ENCODE results near the gene NELFB. TPM values are rescaled to one million over a fixed set of nuclear protein-coding genes. Genes with fewer than 3 reads are reported as not detected.

Gene NELFB
- total and polyA plus RNA-seq, 10 donors: 26.6 to 49.7 (median 38.7) TPM

DNA sequence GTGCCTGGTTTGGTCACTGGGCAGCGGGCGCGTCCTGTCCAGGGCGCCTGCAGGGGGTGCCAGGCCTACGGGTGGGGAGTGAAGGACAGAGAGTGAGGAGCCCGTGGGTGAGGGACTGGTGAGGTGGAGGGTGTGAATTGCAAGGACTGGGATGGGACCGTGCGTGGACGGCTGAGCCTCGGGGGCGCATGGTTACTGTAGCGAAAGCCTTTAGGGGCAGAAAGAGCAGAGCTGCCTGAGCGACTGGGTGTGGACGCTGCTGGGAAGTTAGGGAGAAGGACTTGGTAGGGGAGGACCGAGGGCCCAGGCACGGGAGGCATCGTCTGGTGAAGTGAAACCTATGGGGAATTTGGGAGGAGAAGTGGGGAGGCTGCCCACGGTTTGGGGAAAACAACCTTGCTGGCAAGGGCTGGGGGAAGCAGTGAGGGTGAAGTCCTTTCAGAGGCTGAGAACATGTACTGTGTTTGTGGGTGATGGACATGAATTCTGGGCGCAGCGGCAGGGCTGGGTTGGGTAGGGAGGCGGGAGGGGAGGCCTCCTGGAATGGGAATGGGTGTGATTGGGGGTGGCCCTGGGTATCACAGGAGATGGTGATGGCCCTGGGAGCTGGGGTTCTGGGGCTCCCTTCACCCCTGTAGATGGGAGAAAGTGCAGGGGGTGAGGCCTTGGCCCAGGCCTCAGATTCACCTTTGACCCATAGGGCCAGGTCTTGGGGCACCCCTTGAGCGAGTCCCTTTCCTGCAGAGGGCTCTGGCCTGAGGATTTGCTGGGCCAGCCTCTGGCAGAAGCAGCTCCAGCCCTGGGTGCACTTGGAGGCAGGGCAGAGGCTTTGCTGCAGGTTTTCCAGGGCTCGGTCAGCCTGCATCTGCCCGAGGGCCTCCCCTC lies 20.7 kb downstream of the NELFB start:
- Histone ChIP-seq H3K27ac (peak overlapping the region in 7 of 8 donors; percentile 84 to 95 (median 93)), H3K9me3 (no peaks in the 10 kb centered on the region), H3K36me3 (peaks cover 0 to 54% (median 38%) of the 10 kb centered on the region in 6 donors), H3K4me3 (no peak overlapping the region), H3K4me1 (peaks cover 8 to 93% (median 63%) of the 10 kb centered on the region in 6 donors), H3K27me3 (replicated peaks in 1 of 7) (no peaks in the 10 kb centered on the region)
- TF ChIP-seq POLR2A (IDR thresholded peaks at IDR 0.05) (no peak), POLR2AphosphoS5 (IDR thresholded peaks at IDR 0.05) (peak; percentile 5 to 46 (median 6))
- peak; percentile 75 for DNase-seq
- intact Hi-C loops (cut with DNase I; ENCODE audit: low total_unique reads): no loop called here
- 75 to 82% (median 78%) methylated on average over 22 to 24 of the region's 24 CpGs for WGBS, 5 donors

DNA sequence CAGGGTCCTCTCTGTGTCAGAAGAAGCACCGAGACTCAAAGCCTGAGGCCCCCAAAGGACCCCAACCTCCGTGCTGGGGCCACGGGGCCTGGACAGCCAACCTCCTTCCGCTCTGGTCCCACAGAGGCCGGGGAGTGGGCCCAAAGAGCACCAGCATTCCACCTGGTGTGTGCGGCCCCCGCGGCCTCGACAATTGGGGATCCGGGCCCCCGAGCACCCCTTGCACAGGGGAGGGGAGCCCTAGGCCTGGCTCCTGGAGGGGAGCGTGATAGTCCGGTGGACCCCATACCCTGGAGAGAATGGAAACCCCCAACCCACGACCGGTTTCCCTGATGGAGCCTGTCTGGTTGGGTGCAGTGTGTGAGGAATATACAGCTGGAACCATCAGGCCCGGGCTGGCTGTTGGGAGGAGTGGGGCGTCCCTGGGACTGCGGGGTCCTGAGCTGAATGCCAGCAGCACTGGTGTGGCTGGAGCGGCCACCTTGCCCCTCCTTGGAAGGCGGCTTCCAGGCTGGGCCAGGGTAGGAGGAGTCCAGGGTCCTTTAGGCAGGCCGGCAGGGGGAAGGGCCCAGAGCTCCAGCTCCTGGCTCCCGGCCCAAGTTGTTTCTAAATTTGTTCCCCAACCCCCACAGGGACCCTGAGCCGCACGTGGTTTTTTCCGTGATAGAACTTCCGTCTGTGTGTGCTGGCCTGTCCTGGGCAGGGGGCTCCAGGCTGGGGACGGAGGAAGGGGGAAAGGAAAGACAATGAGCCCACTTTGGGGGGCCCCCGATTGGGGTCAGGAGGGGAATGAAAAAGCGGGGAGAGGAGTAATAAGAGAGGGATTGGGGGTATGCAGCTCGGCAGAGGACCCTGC lies 21.6 kb downstream of the NELFB start:
- no peaks in the 10 kb centered on the region for H3K27me3 ChIP-seq (replicated peaks in 1 of 7)
- peaks cover 0 to 56% (median 35%) of the 10 kb centered on the region in 6 donors for H3K36me3 ChIP-seq
- H3K4me1 ChIP-seq: peaks cover 8 to 93% (median 66%) of the 10 kb centered on the region in 6 donors
- peak; percentile 83 for DNase-seq
- peak overlapping the region; percentile 84 to 95 (median 92) for H3K27ac ChIP-seq
- intact Hi-C loops (cut with DNase I; ENCODE audit: low total_unique reads): no loop called here
- 40 to 48% (median 43%) methylated on average over 24 to 30 of the region's 30 CpGs for WGBS, 5 donors
- peak overlapping the region; percentile 54 to 91 (median 66) for H3K4me3 ChIP-seq
- H3K9me3 ChIP-seq: no peaks in the 10 kb centered on the region
- TF ChIP-seq POLR2A (IDR thresholded peaks at IDR 0.05) (no peak), POLR2AphosphoS5 (IDR thresholded peaks at IDR 0.05) (peak in 1 of 3 donors; percentile 12)

DNA sequence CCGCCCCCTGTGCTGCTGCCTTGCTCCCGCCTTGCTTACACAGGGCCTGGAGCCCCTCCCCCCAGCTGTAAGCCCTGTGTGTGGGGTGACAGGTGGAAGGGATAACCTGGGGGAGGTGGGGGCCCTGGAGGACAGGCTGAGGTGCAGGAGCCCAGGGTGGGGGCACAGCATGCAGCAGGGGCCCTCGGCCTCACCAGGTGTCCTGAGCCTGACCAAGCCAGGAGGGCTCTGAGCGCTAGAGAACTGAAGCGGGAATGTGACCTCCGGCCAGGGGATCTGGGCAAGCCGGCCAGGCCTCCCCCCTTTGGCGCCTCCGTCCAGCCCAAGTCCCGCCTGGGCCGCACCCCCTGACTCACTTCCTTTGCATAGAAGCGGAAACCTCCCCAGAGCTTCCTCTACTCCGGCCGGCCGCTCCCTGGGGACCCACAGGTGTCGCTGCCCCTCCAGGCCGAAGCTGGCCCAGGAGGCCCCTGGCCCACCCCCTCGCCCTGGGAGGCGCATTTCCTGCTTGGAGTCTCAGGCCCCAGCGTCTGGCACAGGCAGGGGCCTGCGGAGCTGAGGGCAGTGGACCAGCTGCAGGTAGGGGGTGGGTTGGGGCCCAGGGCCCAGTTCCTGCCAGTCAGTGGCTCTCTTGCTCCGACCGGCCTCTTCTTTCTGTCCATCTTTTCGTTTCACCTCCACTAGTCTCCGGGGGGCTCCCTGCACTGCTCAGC lies 22.4 kb downstream of the NELFB start, which contains the start of gene TOR4A:
Gene TOR4A, plus strand, starts transcription at position 398 of the 713 bp plus-strand sequence. CDS start 964 bp downstream, outside the sequence.
- DNase-seq: peak; percentile 96
- WGBS, 5 donors: 0 to 4% (median 3%) methylated on average over 14 to 25 of the region's 25 CpGs

DNA sequence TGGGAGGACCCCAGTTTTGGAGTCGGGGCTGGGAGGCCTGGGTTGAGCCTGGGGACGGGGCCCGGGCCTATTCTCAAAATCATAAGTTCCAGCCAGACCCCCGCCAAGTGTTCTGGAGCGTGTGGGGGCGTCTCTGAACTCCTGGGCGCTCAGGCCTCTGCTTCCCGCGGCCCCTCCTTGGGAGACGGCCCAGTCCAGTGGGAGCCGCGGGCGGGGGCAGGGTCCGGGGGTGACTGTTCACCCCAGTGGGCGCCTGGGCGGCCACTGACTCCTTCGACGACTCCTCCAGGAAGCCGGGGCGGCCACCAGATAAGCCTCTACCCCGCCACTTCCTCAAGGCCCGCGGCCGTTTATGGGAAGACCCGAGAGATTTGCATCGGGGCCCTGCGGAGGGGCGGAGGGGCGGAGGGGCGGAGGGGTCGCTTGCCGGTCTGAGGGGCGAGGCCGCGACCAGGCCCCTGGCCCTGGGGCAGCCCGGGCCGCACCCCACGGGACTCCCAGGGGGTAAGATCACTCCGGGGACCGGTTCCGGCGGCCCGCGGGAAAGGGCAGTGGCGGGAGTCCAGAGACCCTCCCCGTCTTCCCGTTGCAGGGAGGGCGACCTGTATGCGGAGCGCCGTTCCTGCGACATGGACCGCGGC lies 23.1 kb downstream of the NELFB start:
- Histone ChIP-seq H3K4me3 (peak overlapping the region; percentile 54 to 91 (median 66)), H3K27me3 (replicated peaks in 1 of 7) (no peaks in the 10 kb centered on the region), H3K9me3 (no peaks in the 10 kb centered on the region), H3K36me3 (peaks cover 0 to 56% (median 22%) of the 10 kb centered on the region in 6 donors), H3K4me1 (peaks cover 11 to 96% (median 80%) of the 10 kb centered on the region in 6 donors), H3K27ac (peak overlapping the region; percentile 84 to 95 (median 92))
- TF ChIP-seq, protein P1, sequence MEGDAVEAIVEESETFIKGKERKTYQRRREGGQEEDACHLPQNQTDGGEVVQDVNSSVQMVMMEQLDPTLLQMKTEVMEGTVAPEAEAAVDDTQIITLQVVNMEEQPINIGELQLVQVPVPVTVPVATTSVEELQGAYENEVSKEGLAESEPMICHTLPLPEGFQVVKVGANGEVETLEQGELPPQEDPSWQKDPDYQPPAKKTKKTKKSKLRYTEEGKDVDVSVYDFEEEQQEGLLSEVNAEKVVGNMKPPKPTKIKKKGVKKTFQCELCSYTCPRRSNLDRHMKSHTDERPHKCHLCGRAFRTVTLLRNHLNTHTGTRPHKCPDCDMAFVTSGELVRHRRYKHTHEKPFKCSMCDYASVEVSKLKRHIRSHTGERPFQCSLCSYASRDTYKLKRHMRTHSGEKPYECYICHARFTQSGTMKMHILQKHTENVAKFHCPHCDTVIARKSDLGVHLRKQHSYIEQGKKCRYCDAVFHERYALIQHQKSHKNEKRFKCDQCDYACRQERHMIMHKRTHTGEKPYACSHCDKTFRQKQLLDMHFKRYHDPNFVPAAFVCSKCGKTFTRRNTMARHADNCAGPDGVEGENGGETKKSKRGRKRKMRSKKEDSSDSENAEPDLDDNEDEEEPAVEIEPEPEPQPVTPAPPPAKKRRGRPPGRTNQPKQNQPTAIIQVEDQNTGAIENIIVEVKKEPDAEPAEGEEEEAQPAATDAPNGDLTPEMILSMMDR (IDR thresholded peaks at IDR 0.05 in 8 of 11, conservative IDR thresholded peaks at IDR 0.05 in 3 of 11): no peak
- TF ChIP-seq POLR2A (IDR thresholded peaks at IDR 0.05): no peak
- intact Hi-C loops (cut with DNase I; ENCODE audit: low total_unique reads): no loop called here
- DNase-seq: peak; percentile 89
- WGBS, 5 donors: 7 to 12% (median 11%) methylated on average over 13 to 54 of the region's 54 CpGs

More for the DNA sequence above, 22.4 kb downstream of the NELFB start, which contains the start of gene TOR4A:
- no peaks in the 10 kb centered on the region for H3K9me3 ChIP-seq
- peaks cover 8 to 94% (median 73%) of the 10 kb centered on the region in 6 donors for H3K4me1 ChIP-seq
- H3K4me3 ChIP-seq: peak within 1 kb of the TSS; percentile 54 to 91 (median 66)
- H3K27ac ChIP-seq: peak within 1 kb of the TSS; percentile 84 to 95 (median 92)
- intact Hi-C loops (cut with DNase I; ENCODE audit: low total_unique reads): no loop called here
- H3K27me3 ChIP-seq (replicated peaks in 1 of 7): no peaks in the 10 kb centered on the region
- peak in 1 of 3 donors; percentile 31 for TF ChIP-seq POLR2A (IDR thresholded peaks at IDR 0.05)
- peak; percentile 86 to 91 (median 88) for TF ChIP-seq POLR2AphosphoS5 (IDR thresholded peaks at IDR 0.05)
- TF ChIP-seq, protein P1 (IDR thresholded peaks at IDR 0.05 in 8 of 11, conservative IDR thresholded peaks at IDR 0.05 in 3 of 11): peak in 8 of 11 experiments; percentile 19 to 57 (median 37)
- H3K36me3 ChIP-seq: peaks cover 0 to 56% (median 29%) of the 10 kb centered on the region in 6 donors

Measured in spleen (tissue), 11 donors.